IMR-90 (cell line): ENCODE results near the gene IQSEC1. TPM values are rescaled to one million over a fixed set of nuclear protein-coding genes. Genes with fewer than 3 reads are reported as not detected.

Experiments
- ATAC-seq: fragments of 200-7000 bp; cut with Tn5 transposase; 2 replicates; pipeline ENCODE4 v1.9.1; 2020; ENCODE audit warnings: low read depth, mild to moderate bottlenecking, moderate library complexity
- BruUV-seq: library from RNA; stranded (reverse); fragments of 400-500 nt; replicated peaks from 2 replicates; lab custom pipeline; 2021; lab: Mats Ljungman, UMichigan
- CTCF ChIA-PET: fragments of 300-600 bp; formaldehyde crosslinking; extraction: SDS; loops from one replicate; lab custom pipeline; 2021; ENCODE audit warnings: antibody characterized with exemption; lab: Yijun Ruan, JAX
- POLR2A ChIA-PET: fragments of 300-600 bp; sonication (Branson Sonifier 250); formaldehyde crosslinking; loops from one replicate; lab custom pipeline; 2022; ENCODE audit warnings: antibody characterized with exemption; ENCODE audit not compliant: unreplicated experiment; lab: Charles Lee
- DNase-seq: peaks from one replicate; pipeline ENCODE4 v3.0.0; 2013
- H2AFZ ChIP-seq: replicated peaks from 2 replicates; pipeline ENCODE3; 2013; ENCODE audit warnings: low read length, mild to moderate bottlenecking; ENCODE audit not compliant: poor library complexity
- H2AK5ac ChIP-seq: 2 replicates; pipeline ENCODE4 v1.6.1; 2013; ENCODE audit warnings: low read depth, low read length, inconsistent platforms
- H2AK9ac ChIP-seq: replicated peaks from 2 replicates; pipeline ENCODE3; 2013; ENCODE audit warnings: mild to moderate bottlenecking, low read depth, low read length, moderate library complexity; ENCODE audit not compliant: poor library complexity
- H2BK120ac ChIP-seq: 2 replicates; pipeline ENCODE4 v1.6.1; 2013; ENCODE audit warnings: low read depth, low read length, inconsistent platforms
- H2BK15ac ChIP-seq: 3 replicates; pipeline ENCODE4 v1.6.1; 2013; ENCODE audit warnings: low read depth, low read length, inconsistent platforms
- H2BK20ac ChIP-seq: 2 replicates; pipeline ENCODE4 v1.6.1; 2013; ENCODE audit warnings: low read depth, mild to moderate bottlenecking, inconsistent platforms, low read length, moderate library complexity
- H2BK5ac ChIP-seq: 2 replicates; pipeline ENCODE4 v1.6.1; 2013; ENCODE audit warnings: mild to moderate bottlenecking, low read depth, low read length, inconsistent platforms; ENCODE audit not compliant: poor library complexity, severe bottlenecking
- H3K14ac ChIP-seq: replicated peaks from 2 replicates; pipeline ENCODE4 v1.6.1; 2013; ENCODE audit warnings: low read depth, low read length, inconsistent platforms
- H3K18ac ChIP-seq: 2 replicates; pipeline ENCODE4 v1.6.1; 2013; ENCODE audit warnings: low read depth, low read length, control low read depth
- H3K23ac ChIP-seq: 2 replicates; pipeline ENCODE4 v1.6.1; 2013; ENCODE audit warnings: low read depth, low read length, inconsistent platforms
- H3K27ac ChIP-seq: 2 replicates; pipeline ENCODE4 v1.5.1; 2013; ENCODE audit warnings: mild to moderate bottlenecking, control low read depth, low read length; ENCODE audit not compliant: insufficient read depth
- H3K27me3 ChIP-seq: 2 replicates; pipeline ENCODE4 v1.6.1; 2013; ENCODE audit warnings: low read length; ENCODE audit not compliant: control insufficient read depth, insufficient read depth
- H3K36me3 ChIP-seq: 2 replicates; pipeline ENCODE4 v1.6.1; 2013; ENCODE audit warnings: low read length, mixed read lengths; ENCODE audit not compliant: control insufficient read depth, insufficient read depth
- H3K4ac ChIP-seq: 2 replicates; pipeline ENCODE4 v1.6.1; 2013; ENCODE audit warnings: low read depth, low read length, inconsistent platforms
- H3K4me1 ChIP-seq: 2 replicates; pipeline ENCODE4 v1.6.1; 2013; ENCODE audit warnings: low read length, mixed read lengths; ENCODE audit not compliant: control insufficient read depth, insufficient read depth
- H3K4me2 ChIP-seq: 2 replicates; pipeline ENCODE4 v1.6.1; 2013; ENCODE audit warnings: low read depth, mild to moderate bottlenecking, control low read depth, low read length, moderate library complexity
- H3K4me3 ChIP-seq: 2 replicates; pipeline ENCODE4 v1.5.1; 2013; ENCODE audit warnings: low read depth, mild to moderate bottlenecking, control low read depth, low read length, moderate library complexity; ENCODE audit not compliant: insufficient read depth
- H3K56ac ChIP-seq: 2 replicates; pipeline ENCODE4 v1.6.1; 2013; ENCODE audit warnings: low read length, inconsistent platforms; ENCODE audit not compliant: insufficient read depth; ENCODE audit errors: extremely low read depth
- H3K79me1 ChIP-seq, 2 experiments: 2 replicates each; pipeline ENCODE4 v1.6.1; 2013; ENCODE audit warnings: low read length in 2 of 2, inconsistent platforms in 1 of 2, low read depth in 1 of 2
- H3K9ac ChIP-seq: 2 replicates; pipeline ENCODE4 v1.6.1; 2013; ENCODE audit warnings: low read depth, low read length, control low read depth
- H3K9me1 ChIP-seq: 2 replicates; pipeline ENCODE4 v1.6.1; 2013; ENCODE audit warnings: low read length, inconsistent platforms; ENCODE audit not compliant: insufficient read depth
- H3K9me3 ChIP-seq: 2 replicates; pipeline ENCODE4 v1.6.1; 2013; ENCODE audit warnings: low read length; ENCODE audit not compliant: control insufficient read depth, insufficient read depth
- H4K20me1 ChIP-seq: 2 replicates; pipeline ENCODE4 v1.6.1; 2013; ENCODE audit warnings: low read length, inconsistent platforms; ENCODE audit not compliant: insufficient read depth
- H4K5ac ChIP-seq: 2 replicates; pipeline ENCODE4 v1.6.1; 2013; ENCODE audit warnings: mild to moderate bottlenecking, low read depth, low read length, control low read depth
- H4K8ac ChIP-seq, 2 experiments: 2 replicates each; pipeline ENCODE4 v1.6.1; 2013; ENCODE audit warnings: low read depth in 2 of 2, low read length in 2 of 2, control low read depth in 1 of 2, inconsistent platforms in 1 of 2
- H4K91ac ChIP-seq: 2 replicates; pipeline ENCODE4 v1.6.1; 2013; ENCODE audit warnings: low read depth, low read length, inconsistent platforms; ENCODE audit not compliant: insufficient read depth
- ELK1 ChIP-seq: fragments of 150-350 bp; IDR thresholded peaks from 2 replicates; pipeline ENCODE4 v1.6.1; 2016; ENCODE audit warnings: low read depth, mild to moderate bottlenecking, low read length, moderate library complexity, borderline replicate concordance
- FOS ChIP-seq: fragments of 150-350 bp; IDR thresholded peaks from 2 replicates; pipeline ENCODE4 v1.6.1; 2016; ENCODE audit warnings: low read depth, low read length
- MAFK ChIP-seq: IDR thresholded peaks from 2 replicates; pipeline ENCODE4 v1.6.1; 2012; ENCODE audit warnings: low read depth, low read length, improper control_type of control experiment
- MAZ ChIP-seq: IDR thresholded peaks from 2 replicates; pipeline ENCODE4 v1.6.1; 2012; ENCODE audit warnings: low read depth, mild to moderate bottlenecking, low read length, improper control_type of control experiment, moderate library complexity, borderline replicate concordance
- NFE2L2 ChIP-seq: fragments of 150-350 bp; IDR thresholded peaks from 2 replicates; pipeline ENCODE4 v1.6.1; 2016; ENCODE audit warnings: low read depth, mild to moderate bottlenecking, low read length
- POLR2A ChIP-seq: IDR thresholded peaks from 2 replicates; pipeline ENCODE4 v1.6.1; 2012; ENCODE audit warnings: mild to moderate bottlenecking, low read depth, low read length
- RAD21 ChIP-seq: IDR thresholded peaks from 2 replicates; pipeline ENCODE4 v1.6.1; 2012; ENCODE audit warnings: low read length, improper control_type of control experiment
- RCOR1 ChIP-seq: IDR thresholded peaks from 2 replicates; pipeline ENCODE4 v1.6.1; 2012; ENCODE audit warnings: mild to moderate bottlenecking, low read length, improper control_type of control experiment; ENCODE audit not compliant: insufficient replicate concordance
- SMC3 ChIP-seq: fragments of 150-350 bp; IDR thresholded peaks from 2 replicates; pipeline ENCODE4 v1.6.1; 2016; ENCODE audit warnings: low read depth, mild to moderate bottlenecking, antibody characterized with exemption, low read length, moderate library complexity
- USF2 ChIP-seq: fragments of 150-350 bp; IDR thresholded peaks from 2 replicates; pipeline ENCODE4 v1.6.1; 2017; ENCODE audit warnings: mild to moderate bottlenecking, antibody characterized with exemption, low read length, low read depth
- WGBS, 2 experiments: methylation state at CpG; one replicate each; pipeline versions ENCODE4 v1.1.5 to v1.1.7; 2013; ENCODE audit warnings: missing lambda C conversion rate in 2 of 2; ENCODE audit not compliant: insufficient read length in 1 of 2; ENCODE audit errors: extremely low coverage in 2 of 2; 5-methylcytosine and 5-hydroxymethylcytosine counted together
- dilution Hi-C: fragments of 300-500 bp; cut with HindIII; formaldehyde crosslinking; loops from one replicate; pipeline ENCODE4 v1.14.3; 2018; ENCODE audit warnings: low sequenced_read_pairs; ENCODE audit not compliant: unreplicated experiment
- in situ Hi-C: fragments of 300-500 bp; cut with MboI; formaldehyde crosslinking; loops from 3 replicates; pipeline ENCODE4 v1.14.3; 2019; ENCODE audit warnings: low sequenced_read_pairs, inconsistent platforms, mixed read lengths
- intact Hi-C: fragments of 100-400 bp; cut with micrococcal nuclease; formaldehyde crosslinking; loops from 2 replicates; pipeline ENCODE4 v1.10.0; 2022
- polyA plus RNA-seq, 3 experiments: library from polyadenylated mRNA; depleted of rRNA; stranded (reverse); fragments of >200 nt; gene quantifications; 2 replicates each; pipeline ENCODE4 v1.2.3, GENCODE V29; 2012; ENCODE audit warnings: low replicate concordance in 1 of 3
- total RNA-seq: library from RNA; depleted of rRNA; stranded (reverse); fragments of >200 nt; gene quantifications from 2 replicates; pipeline ENCODE4 v1.2.3, GENCODE V29; 2012

The IQSEC1 gene
- total and polyA plus RNA-seq, 2 of the 4 experiments (the other 2 are of a cell fraction) = 5.9 to 11.9 TPM

DNA sequence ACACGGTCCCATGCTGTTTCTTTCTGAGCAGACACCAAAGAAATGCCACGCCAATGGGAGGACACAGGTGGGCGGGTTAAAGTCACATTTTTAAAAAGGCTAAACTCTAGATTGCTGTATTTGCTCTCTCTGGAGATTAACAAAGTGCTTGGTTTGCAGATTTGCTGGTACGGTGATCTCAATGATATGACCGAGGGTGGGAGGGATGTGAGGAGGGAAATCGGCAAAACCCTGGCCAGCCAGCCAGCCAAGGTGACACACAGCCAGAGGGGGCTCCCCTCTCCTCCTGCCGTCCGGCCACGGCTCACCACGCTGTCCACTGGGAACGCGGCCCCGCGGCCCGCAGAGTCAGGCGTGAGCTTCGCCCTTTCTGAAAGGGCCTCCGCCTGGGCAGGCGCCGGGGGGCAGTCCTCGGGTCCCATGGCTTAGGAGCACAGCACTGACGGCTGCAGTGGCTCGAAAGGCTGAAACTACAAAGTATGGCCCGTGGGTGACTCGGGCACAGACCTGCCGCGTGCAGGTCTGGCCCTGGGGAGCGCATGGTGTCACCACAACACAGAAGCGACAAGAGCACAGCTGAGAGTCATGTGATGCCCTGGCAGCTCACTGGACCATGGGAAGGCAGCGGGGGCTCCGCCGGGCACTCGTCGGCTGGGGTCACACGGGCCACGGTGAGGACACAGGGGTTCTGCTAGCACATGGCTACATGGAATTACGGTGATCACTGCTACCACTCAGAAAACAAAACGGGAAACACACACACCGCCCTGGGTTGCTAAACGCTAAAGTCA, 174.1 kb downstream of the IQSEC1 start:
- H3K9me1 ChIP-seq = no peaks in the 10 kb centered on the region
- dilution Hi-C loops = no loop called here
- in situ Hi-C loops = loop anchor here (25.0 kb wide), 1 partner anchor 762 kb away; no protein-coding TSS in a partner anchor

More for the DNA sequence above, 174.1 kb downstream of the IQSEC1 start:
- Histone ChIP-seq H2BK5ac (no peak overlapping the region), H3K4me3 (no peak overlapping the region), H3K9ac (no peak overlapping the region), H4K91ac (no peak overlapping the region), H2BK120ac (no peak overlapping the region), H3K4me2 (no peak overlapping the region), H3K18ac (no peak overlapping the region), H3K56ac (no peak overlapping the region), H2BK20ac (no peak overlapping the region), H2AK9ac (no peak overlapping the region), H4K5ac (no peak overlapping the region), H2AFZ (no peak overlapping the region), H3K79me1 (no peaks in the 10 kb centered on the region), H3K4me1 (no peaks in the 10 kb centered on the region), H3K27ac (no peak overlapping the region), H3K36me3 (peaks cover 27% of the 10 kb centered on the region), H3K14ac (no peak overlapping the region), H3K9me3 (no peaks in the 10 kb centered on the region), H3K27me3 (no peaks in the 10 kb centered on the region), H3K4ac (no peak overlapping the region), H2BK15ac (no peak overlapping the region), H4K8ac (no peak overlapping the region), H3K23ac (no peak overlapping the region), H2AK5ac (no peak overlapping the region), H4K20me1 (no peaks in the 10 kb centered on the region)
- ATAC-seq = no peak
- CTCF ChIA-PET = interaction anchor here (0.6 kb wide), 1 partner anchor 57 kb away, joined by 3 read pairs; the partner anchor contains the start of gene RPL32
- intact Hi-C loops = loop anchor here (10.0 kb wide), 1 partner anchor 86 kb away; no protein-coding TSS in a partner anchor
- no peak for DNase-seq
- POLR2A ChIA-PET = no interaction called here
- BruUV-seq = no TSS peak
- WGBS, 2 experiments = 93% methylated on average over 14 of the region's 40 CpGs; no CpG with 5 or more reads in 1 of the 2 experiments
- no peak for TF ChIP-seq USF2
- no peak for TF ChIP-seq NFE2L2
- TF ChIP-seq RAD21 = no peak
- TF ChIP-seq RCOR1 = no peak
- no peak; the same call in 1 of the 2 replicates for TF ChIP-seq MAFK
- TF ChIP-seq FOS = no peak
- no peak for TF ChIP-seq MAZ
- no peak for TF ChIP-seq ELK1
- no peak for TF ChIP-seq POLR2A
- TF ChIP-seq SMC3 = no peak
